GM18873 (cell line): Measurements from ENCODE around the gene RPS3.

Experiments used
- ATAC-seq: cut with Tn5 transposase; IDR thresholded peaks from one replicate; pipeline ENCODE4 v1.9.1; 2021; ENCODE audit warnings: mild to moderate bottlenecking, moderate library complexity, moderate number of reproducible peaks; ENCODE audit not compliant: unreplicated experiment, low FRiP score

Gene RPS3

DNA sequence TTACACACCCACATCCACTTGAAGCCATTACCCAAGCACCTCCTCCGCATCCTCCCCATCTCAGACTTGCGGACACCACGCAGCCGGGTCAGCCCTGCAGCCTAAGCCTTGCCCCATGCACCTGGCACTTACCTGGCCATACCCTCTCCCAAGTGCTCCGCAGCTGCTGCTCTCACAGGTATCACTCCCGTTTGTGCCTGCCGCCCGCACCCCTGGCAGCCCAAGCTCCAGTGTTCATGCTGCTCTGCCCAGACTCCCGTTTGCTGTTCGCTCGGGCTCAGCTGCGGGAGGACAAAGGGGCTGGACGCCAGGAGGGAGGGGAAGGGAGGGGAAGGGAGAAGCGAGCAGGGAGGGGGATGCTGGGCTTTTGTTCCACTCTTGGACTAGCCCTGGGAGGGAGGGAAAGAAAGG, 33.6 kb downstream of the RPS3 start, which contains the start of gene KLHL35:
Gene KLHL35 (minus strand): TSS at position 293 of the 411 bp plus-strand sequence. CDS start 2,574 bp downstream, outside the sequence.
- ATAC-seq = no peak

DNA sequence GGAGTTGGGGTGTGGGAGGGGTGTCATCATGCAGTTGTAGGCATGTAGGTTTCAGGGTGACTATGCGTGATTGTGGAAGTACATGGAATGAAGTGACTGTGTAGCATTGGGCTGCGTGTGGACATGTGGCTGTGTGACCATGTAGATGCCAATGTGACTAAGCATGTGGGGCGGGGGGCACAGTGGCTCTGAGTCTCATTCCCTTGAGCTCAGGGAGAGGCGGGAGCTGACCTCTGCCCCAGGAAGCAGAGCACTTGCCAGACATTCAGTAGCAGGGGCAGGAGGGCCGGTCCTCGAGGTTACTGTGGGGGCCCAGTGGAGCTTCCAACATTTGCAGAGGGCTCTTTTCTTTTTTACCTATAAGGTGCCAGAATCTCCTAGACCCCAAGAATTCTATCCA, 34.1 kb downstream of the RPS3 start:
- ATAC-seq = no peak

GRCh38 chr11:75434051-75434450, 34.7 kb downstream of the RPS3 start:
- no peak for ATAC-seq

- no peak for ATAC-seq
These were observed 35.7 kb downstream of the RPS3 start for GRCh38 chr11:75434886-75435570.

DNA sequence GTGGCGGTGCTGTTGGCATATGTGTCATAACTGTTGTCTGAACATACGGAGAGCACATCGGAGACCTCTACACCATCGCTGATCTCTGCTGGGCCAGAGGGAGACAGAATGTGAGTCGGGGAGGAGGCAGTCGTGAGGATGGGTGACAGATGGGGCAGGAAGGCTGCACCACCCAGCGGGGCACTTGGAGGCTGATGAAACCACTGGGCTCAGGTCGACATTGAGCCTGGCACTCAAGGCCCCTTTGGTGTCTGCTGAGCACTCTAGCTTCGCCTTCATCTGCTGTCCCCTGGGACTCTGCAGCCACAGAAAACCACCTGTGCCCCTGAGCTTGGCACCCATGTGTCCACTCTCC, 36.2 kb downstream of the RPS3 start:
- ATAC-seq = no peak

- ATAC-seq = no peak
These were observed 37.5 kb downstream of the RPS3 start for GRCh38 chr11:75436806-75437205.

DNA sequence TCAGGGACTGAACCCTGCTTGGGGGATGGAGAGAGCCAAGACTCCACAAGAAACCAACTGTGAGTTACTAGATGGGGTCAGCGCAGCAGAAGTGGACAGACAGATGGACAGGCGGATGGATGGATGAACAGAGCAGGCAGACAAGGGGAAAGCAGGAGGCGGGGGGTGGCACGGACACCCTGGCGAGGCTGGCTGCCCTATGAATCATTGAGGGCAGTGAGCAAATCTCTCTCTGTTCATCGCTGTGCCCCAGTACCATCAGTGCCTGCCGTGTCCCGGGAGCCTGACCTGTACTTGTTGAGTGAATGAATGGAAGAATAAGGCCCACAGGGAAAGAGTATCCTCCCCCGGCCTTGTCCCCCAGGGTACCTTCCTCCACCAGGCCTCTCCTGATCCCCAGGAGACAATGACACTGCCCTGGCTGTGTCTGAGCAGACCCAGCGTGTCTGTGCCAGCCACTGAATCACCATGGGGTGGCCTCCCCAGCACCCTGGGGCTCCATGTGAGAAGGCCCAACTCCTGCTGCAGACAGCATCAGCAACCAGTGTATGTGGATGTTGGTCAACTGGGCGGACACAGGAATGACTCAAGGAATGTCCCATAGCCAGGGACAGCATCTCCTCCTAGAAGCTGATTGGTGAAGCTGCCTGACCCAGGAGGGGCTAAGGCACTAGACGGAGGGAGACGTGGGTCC, 38.8 kb downstream of the RPS3 start:
- no peak for ATAC-seq

DNA sequence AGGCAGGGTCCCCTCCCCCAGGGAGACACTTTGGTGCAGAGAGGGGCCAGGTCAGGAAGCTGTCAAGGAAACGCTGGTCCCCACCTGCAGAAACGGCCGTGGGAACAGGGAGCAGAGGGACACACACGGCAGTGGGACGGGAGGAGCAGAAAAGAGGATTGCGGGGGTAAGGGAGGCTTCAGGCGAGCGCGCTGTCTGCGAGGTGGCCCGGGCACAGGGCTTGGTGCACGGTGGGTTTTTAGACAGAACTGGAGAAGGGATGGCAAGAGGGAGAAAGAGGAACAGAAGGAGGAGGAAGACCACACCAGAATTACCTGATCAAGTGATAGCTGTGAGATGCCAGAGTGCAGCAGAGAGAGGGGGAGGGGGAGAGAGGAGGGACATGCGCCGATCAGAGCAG, 39.7 kb downstream of the RPS3 start:
- no peak for ATAC-seq

DNA sequence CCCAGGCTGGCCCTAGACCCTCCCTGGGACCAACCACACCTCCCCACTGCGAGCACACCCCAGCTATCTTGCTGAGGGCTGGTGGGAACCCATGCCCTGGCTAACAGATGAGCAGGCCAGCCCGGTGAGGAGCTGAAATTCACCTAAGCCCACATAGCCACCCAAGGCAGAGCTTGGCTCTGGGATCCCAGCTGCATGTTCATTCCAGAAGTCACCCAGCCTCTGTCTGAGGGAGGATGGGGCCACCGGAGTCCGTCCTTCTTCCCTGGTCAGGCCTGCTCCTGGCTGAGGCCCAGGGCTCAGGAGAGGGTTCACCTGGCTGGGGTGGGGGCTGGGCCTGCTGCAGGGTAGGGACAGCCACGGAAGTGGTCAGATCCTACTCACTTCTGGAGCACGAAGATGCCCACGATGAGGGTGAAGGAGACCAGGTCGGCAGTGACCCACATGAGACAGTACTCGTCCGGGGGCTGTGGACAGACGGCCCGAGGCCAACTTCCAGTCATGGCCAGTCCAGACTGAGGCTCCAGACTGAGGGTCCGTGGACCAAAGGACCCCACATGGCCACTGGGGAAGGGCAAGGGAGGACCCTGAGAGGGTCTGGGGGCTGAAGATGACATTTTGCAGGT, 40.3 kb downstream of the RPS3 start:
- ATAC-seq = no peak

DNA sequence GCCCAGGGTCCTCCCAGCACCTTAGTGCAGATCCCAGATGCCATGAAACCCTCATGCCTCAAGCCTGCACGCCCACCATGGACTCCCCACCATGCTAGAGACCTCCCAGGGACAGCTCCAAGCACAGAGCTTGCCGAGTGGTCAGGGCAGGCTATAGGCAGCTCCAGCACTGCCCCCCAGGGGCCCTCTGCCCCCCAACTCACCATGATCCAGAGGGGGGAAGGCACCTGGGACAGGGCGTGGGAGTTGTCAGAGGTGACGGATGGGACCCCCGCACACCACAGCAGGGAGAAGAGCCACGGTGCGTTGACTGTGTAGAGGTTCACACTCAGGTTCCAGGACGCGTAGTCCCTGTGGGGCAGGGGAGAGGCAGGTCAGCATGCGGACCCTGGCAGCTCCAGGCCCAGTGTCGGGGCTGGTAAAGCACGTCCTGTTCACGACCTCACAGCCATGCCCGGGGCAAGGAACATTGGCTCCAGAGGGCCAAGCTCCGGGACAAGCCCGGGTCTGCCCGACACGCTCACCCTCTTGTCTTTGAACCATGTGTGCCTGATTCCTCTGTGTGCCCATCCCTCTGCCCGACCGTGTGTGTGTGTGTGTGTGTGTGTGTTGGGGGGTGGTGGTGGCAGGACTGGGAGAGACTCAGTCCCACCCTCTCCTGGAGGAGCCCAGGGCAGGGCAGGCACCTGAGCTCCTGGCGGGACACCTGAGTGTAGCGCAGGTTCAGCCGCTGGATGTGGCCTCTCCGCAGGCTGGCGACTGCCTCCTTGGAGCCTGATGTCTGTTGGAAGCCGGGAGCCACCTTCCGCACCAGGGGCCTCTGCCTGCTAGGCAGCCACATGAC, 41.9 kb downstream of the RPS3 start:
- ATAC-seq = no peak

GRCh38 chr11:75441804-75442132, 42.5 kb downstream of the RPS3 start:
- no peak for ATAC-seq

DNA sequence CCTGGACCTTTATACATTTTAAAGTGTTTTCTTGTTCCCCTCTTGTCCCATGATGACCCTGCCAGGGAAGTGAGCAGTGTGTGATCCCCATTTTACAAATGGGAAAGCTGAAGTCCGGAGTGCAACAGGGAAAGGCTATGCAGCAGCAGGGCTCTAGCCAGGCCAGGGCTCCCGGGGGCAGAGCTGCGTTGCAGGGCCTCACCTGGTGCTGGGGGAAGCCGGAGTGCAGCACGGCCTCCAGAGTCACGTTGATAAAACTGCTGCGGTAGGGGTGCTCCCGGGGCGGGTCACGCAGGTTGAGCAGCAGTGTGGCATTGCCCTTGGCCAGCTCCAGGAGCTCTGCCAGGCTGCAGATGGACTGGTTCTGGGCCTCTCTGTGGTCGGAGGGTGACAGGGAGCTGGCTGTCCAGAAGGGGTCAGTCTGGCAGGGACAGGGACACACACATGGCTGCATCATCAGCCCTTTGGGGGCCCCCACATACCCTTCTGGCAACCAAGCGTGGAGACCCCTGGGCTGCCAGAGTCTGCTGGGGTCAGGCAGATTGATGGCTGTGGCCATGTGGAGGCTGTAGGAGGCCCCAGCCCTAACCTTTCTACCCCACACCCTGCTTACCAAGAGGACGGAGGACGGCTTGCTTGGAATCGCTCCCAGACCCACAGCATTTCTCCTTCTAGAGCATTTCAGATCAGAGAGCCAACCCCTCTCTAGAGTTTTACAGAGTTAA, 43.0 kb downstream of the RPS3 start:
- ATAC-seq = no peak

GRCh38 chr11:75443043-75443442, 43.7 kb downstream of the RPS3 start:
- ATAC-seq = no peak

DNA sequence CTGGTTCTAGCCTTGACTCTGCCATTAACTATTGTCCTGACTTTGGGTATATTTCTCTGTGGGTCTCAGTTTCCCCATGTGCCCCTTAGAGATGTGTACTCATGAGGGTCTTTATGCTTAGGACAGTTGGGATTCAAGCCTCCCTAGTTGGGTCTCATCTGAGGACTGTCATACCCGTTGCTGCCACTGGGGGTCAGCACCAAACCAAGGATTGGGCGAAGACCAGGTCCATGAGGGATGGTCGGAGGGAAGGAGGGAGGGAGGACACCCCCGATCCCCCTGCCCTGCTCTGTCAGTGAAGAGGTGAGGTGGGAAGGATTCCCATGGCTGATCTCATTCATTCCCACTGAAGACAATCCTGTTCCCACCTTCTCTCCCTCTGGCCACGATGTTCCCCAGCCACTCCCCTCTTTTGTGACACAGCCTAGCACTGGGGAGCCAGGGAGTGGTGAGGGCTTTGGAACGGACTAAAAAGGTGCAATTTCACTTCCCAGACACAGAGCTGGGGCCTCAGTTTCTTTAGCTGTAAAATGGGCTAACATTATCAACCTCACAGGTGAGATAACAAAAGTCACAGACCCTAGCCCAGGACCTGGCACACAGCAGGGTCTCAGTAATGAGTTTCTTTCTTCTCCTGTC, 46.1 kb downstream of the RPS3 start:
- no peak for ATAC-seq

- ATAC-seq = no peak
These were observed 48.1 kb downstream of the RPS3 start for GRCh38 chr11:75447415-75447814.

DNA sequence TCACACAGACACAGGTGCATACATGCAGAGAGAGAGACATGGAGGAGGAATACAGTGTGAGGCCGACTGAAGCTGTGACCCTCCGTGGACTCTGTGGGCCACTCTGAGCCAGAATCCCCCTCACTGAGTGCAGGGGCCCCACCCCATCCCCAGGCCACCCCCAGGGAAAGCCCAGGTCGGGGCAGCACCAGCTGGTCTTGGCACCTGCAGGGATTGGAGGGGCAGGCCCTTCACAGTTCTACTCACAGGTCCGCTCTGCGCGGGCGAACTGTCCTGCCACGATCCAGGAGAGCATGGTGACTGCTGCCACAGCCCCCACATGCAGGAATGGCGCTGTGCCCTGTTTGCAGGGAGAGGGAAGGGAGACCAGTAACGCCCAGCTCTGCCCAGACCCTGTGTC, 50.0 kb downstream of the RPS3 start:
- no peak for ATAC-seq

GRCh38 chr11:75449776-75450175, 50.5 kb downstream of the RPS3 start:
- no peak for ATAC-seq

DNA sequence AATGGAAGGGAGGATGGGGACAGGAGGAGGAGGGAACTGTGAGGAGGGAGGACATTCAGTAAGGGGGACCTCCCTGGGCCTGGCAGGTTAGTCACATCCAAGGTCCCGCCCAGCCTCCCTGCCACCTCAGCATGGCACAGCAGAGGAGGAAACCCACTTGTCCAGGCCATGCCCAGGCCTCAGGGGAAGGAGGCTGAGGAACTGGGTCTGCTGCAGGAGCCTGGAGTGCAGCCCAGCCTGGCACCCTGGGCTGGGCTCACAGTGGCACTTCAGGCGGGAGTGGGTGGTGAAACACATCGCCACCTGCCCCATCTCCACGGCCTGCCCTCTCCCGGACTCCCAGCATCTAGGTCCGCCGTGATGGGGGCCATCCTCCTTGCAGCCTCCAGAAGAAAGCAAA, 50.9 kb downstream of the RPS3 start:
- no peak for ATAC-seq

GRCh38 chr11:75450826-75451821, 51.8 kb downstream of the RPS3 start:
- no peak for ATAC-seq
